ENCODE data around the gene CDKN1A. TPM values are rescaled to one million over a fixed set of nuclear protein-coding genes. Genes with fewer than 3 reads are reported as not detected.

The CDKN1A gene
- total and polyA plus RNA-seq, 11 donors: 27.5 to 658 (median 99.8) TPM

DNA sequence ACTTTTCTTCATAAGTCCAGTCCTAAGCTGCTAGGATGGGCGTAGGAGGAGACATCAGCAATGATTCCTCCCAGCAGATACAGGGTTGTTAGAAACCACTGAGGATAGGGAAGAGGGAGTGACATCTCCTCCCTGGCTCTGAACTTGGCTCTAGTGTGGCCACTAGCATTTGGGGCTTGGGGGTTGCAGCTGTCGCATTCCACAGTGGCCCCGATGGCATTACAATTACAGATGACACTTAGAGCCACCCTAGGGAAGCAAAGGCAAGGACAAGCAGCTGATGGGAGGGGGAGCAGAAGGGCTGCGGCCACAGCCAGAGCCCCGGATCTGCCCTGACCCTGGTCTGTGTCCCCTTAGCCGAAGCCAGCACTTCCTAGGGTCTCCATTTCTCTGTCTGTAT, 9.5 kb upstream of the CDKN1A start:
- peaks cover 0 to 26% (median 10%) of the 10 kb centered on the region in 12 donors for H3K4me1 ChIP-seq
- ATAC-seq (no peak), DNase-seq (no peak)
- 83 to 96% (median 89%) methylated on average over 5 to 6 of the region's 6 CpGs for WGBS, 4 donors
- no peaks in the 10 kb centered on the region for H3K9me3 ChIP-seq
- no peaks in the 10 kb centered on the region for H3K27me3 ChIP-seq
- intact Hi-C loops (cut with DNase I): no loop called here
- no peak overlapping the region for H3K4me3 ChIP-seq
- TF ChIP-seq, protein P1, sequence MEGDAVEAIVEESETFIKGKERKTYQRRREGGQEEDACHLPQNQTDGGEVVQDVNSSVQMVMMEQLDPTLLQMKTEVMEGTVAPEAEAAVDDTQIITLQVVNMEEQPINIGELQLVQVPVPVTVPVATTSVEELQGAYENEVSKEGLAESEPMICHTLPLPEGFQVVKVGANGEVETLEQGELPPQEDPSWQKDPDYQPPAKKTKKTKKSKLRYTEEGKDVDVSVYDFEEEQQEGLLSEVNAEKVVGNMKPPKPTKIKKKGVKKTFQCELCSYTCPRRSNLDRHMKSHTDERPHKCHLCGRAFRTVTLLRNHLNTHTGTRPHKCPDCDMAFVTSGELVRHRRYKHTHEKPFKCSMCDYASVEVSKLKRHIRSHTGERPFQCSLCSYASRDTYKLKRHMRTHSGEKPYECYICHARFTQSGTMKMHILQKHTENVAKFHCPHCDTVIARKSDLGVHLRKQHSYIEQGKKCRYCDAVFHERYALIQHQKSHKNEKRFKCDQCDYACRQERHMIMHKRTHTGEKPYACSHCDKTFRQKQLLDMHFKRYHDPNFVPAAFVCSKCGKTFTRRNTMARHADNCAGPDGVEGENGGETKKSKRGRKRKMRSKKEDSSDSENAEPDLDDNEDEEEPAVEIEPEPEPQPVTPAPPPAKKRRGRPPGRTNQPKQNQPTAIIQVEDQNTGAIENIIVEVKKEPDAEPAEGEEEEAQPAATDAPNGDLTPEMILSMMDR (IDR thresholded peaks at IDR 0.05): no peak
- TF ChIP-seq POLR2A (IDR thresholded peaks at IDR 0.05): no peak
- H3K36me3 ChIP-seq: no peaks in the 10 kb centered on the region
- no peak overlapping the region for H3K27ac ChIP-seq

DNA sequence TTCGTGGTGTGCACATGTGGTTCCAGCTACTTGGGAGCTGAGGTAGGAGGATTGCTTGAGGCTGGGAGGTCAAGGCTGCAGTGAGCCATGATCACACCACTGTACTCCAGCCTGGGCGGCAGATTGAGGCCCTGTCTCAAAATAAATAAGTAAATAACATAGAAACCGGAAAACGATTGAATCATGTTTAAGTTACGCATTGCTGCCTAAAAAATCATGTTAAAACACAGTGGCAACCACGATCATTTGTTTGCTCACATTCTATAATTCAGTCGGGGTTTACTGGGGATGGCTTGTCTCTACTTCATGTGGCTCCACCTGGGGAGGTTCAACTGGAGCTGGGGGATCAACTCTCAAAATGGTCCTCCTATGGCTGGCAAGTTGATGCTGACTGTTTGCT, 8.2 kb upstream of the CDKN1A start:
- Histone ChIP-seq H3K27me3 (no peaks in the 10 kb centered on the region), H3K9me3 (no peaks in the 10 kb centered on the region), H3K4me3 (no peak overlapping the region), H3K36me3 (no peaks in the 10 kb centered on the region), H3K27ac (no peak overlapping the region), H3K4me1 (peaks cover 0 to 26% (median 10%) of the 10 kb centered on the region in 12 donors)
- DNase-seq (no peak), ATAC-seq (no peak)
- 94 to 97% (median 97%) methylated on average over 7 of the region's 7 CpGs for WGBS, 4 donors
- TF ChIP-seq, protein P1 (IDR thresholded peaks at IDR 0.05): no peak
- TF ChIP-seq POLR2A (IDR thresholded peaks at IDR 0.05): no peak
- intact Hi-C loops (cut with DNase I): loop anchor here in 3 of 10 donors (5.0 to 10.0 kb wide), 2 partner anchors 33 to 125 kb away; partner anchors contain the start of gene STK38 (in 1 of the 3)

DNA sequence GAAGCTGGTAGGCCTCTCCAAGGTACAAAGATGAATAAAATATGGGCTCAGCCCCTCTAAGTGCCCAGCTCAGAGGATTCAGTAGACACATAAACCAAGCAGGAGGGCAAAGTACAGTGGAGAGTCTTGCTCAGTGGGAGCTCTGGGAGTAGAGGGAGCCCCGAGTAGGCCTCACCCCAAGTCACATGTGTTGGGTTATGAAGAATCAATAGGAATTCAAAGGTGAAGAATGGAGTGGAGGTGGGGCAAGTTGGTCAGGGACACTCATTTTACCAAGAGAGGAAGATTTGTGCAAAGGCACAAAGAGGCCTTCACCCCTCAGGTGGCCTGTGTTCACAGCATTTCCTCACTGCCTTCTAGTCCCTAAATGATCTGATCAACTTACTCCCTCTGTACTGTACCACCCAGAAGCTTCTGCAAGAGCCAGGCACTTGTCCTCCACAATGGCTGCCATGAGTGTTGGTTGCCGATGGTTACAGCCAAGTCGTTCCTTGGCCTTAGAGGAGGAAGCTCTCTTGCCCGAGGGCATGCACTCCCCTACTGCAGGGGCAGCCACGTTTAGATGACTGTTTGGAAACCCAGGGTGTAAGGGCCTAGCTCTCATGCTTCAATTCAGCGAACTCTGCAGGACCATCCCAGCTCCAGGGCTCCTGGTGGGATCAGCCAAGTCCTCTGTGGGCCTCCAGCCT, 6.7 kb upstream of the CDKN1A start:
- H3K9me3 ChIP-seq: no peaks in the 10 kb centered on the region
- no peak overlapping the region for H3K27ac ChIP-seq
- H3K4me3 ChIP-seq: no peak overlapping the region
- intact Hi-C loops (cut with DNase I): loop anchor here in 3 of 10 donors (5.0 to 10.0 kb wide), 2 partner anchors 35 to 127 kb away; partner anchors contain the start of gene STK38 (in 1 of the 3)
- no peak for DNase-seq
- H3K27me3 ChIP-seq: no peaks in the 10 kb centered on the region
- H3K4me1 ChIP-seq: peaks cover 0 to 32% (median 10%) of the 10 kb centered on the region in 12 donors
- no peak for ATAC-seq
- WGBS, 4 donors: 79 to 92% (median 87%) methylated on average over 6 of the region's 6 CpGs
- H3K36me3 ChIP-seq: no peaks in the 10 kb centered on the region
- TF ChIP-seq POLR2A (IDR thresholded peaks at IDR 0.05): no peak
- TF ChIP-seq, protein P1 (IDR thresholded peaks at IDR 0.05): no peak

DNA sequence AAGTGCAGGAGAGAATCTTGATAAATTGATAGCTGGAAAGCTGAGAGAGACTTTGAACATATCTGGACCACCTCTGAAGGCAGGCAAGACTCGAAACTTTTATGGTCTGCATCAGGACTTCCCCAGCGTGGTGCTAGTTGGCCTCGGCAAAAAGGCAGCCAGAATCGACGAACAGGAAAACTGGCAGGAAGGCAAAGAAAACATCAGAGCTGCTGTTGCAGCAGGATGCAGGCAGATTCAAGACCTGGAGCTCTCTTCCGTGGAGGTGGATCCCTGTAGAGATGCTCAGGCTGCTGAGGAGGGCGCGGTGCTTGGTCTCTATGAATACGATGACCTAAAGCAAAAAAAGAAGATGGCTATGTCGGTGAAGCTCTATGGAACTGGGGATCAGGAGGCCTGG, 4.6 kb upstream of the CDKN1A start:
- intact Hi-C loops (cut with DNase I): loop anchor here in 3 of 10 donors (5.0 to 10.0 kb wide), 2 partner anchors 37 to 129 kb away; partner anchors contain the start of gene STK38 (in 1 of the 3)
- Histone ChIP-seq H3K4me1 (peaks cover 0 to 32% (median 13%) of the 10 kb centered on the region in 12 donors), H3K36me3 (no peaks in the 10 kb centered on the region), H3K4me3 (no peak overlapping the region), H3K9me3 (no peaks in the 10 kb centered on the region), H3K27ac (no peak overlapping the region), H3K27me3 (no peaks in the 10 kb centered on the region)
- TF ChIP-seq, protein P1 (IDR thresholded peaks at IDR 0.05): no peak
- no peak for TF ChIP-seq POLR2A (IDR thresholded peaks at IDR 0.05)
- ATAC-seq (no peak), DNase-seq (no peak)
- WGBS, 4 donors: 71 to 76% (median 71%) methylated on average over 10 of the region's 10 CpGs

Data from heart left ventricle (tissue), 16 donors.